GM23338 (cell line): ENCODE measurements around the gene APOBR. TPM values are rescaled to one million over a fixed set of nuclear protein-coding genes. Genes with fewer than 3 reads are reported as not detected.

Experiments used
- ATAC-seq: fragments of 200-7000 bp; cut with Tn5 transposase; 3 replicates; pipeline ENCODE4 v1.9.1; 2020
- DNase-seq: peaks from one replicate; pipeline ENCODE4 v3.0.0-alpha.2; 2015; ENCODE audit warnings: low spot score
- H2AFZ ChIP-seq: fragments of 200-600 bp; sonication (generic); 2 replicates; pipeline ENCODE4 v1.8.0; 2016; ENCODE audit warnings: antibody characterized with exemption, mild to moderate bottlenecking, moderate library complexity
- H3F3A ChIP-seq: fragments of 200-600 bp; sonication (generic); replicated peaks from 2 replicates; pipeline ENCODE4 v1.8.0; 2017; ENCODE audit warnings: antibody characterized with exemption, mixed run types, low read depth
- H3K27ac ChIP-seq: fragments of 200-600 bp; sonication (generic); 2 replicates; pipeline ENCODE4 v1.6.1; 2016; ENCODE audit warnings: low read depth
- H3K27me3 ChIP-seq: fragments of 200-600 bp; sonication (generic); 2 replicates; pipeline ENCODE4 v1.8.0; 2016; ENCODE audit warnings: mild to moderate bottlenecking, mixed run types, moderate library complexity; ENCODE audit not compliant: insufficient read depth
- H3K36me3 ChIP-seq: fragments of 200-600 bp; sonication (generic); 2 replicates; pipeline ENCODE4 v1.8.0; 2016; ENCODE audit warnings: mild to moderate bottlenecking; ENCODE audit not compliant: insufficient read depth
- H3K4me1 ChIP-seq: fragments of 200-600 bp; sonication (generic); 2 replicates; pipeline ENCODE4 v1.8.0; 2016; ENCODE audit warnings: mild to moderate bottlenecking, moderate library complexity; ENCODE audit not compliant: insufficient read depth
- H3K4me2 ChIP-seq: fragments of 200-600 bp; sonication (generic); 2 replicates; pipeline ENCODE4 v1.7.1; 2017; ENCODE audit warnings: mixed run types
- H3K4me3 ChIP-seq: fragments of 200-600 bp; sonication (generic); 2 replicates; pipeline ENCODE4 v1.6.1; 2016; ENCODE audit warnings: mixed run types
- H3K79me2 ChIP-seq: fragments of 200-600 bp; sonication (generic); replicated peaks from 2 replicates; pipeline ENCODE4 v1.8.0; 2017; ENCODE audit warnings: mild to moderate bottlenecking; ENCODE audit not compliant: insufficient read depth
- H3K9me2 ChIP-seq: fragments of 200-600 bp; sonication (generic); 2 replicates; pipeline ENCODE4 v1.8.0; 2017; ENCODE audit not compliant: insufficient read depth
- H4K20me1 ChIP-seq: fragments of 200-600 bp; sonication (generic); replicated peaks from 2 replicates; pipeline ENCODE4 v1.8.0; 2017; ENCODE audit warnings: mild to moderate bottlenecking; ENCODE audit not compliant: insufficient read depth
- H3K27ac Mint-ChIP-seq: 2 replicates; pipeline ENCODE4 v1.8.0; 2020; ENCODE audit warnings: inconsistent platforms, mild to moderate bottlenecking, moderate library complexity, mixed read lengths
- H3K27me3 Mint-ChIP-seq: 3 replicates; pipeline ENCODE4 v1.8.0; 2022; ENCODE audit warnings: low read depth, mild to moderate bottlenecking, moderate library complexity, mixed read lengths, inconsistent platforms; ENCODE audit not compliant: insufficient read depth, poor library complexity
- H3K36me3 Mint-ChIP-seq: 3 replicates; pipeline ENCODE4 v1.8.0; 2021; ENCODE audit warnings: low read depth, mild to moderate bottlenecking, inconsistent platforms, moderate library complexity, mixed read lengths
- H3K4me1 Mint-ChIP-seq: 3 replicates; pipeline ENCODE4 v1.8.0; 2020; ENCODE audit warnings: mild to moderate bottlenecking, inconsistent platforms, mixed read lengths
- H3K4me3 Mint-ChIP-seq: 3 replicates; pipeline ENCODE4 v1.8.0; 2021; ENCODE audit warnings: moderate library complexity, mild to moderate bottlenecking, inconsistent platforms, mixed read lengths
- H3K9me3 Mint-ChIP-seq: 3 replicates; pipeline ENCODE4 v1.8.0; 2020; ENCODE audit warnings: moderate library complexity, mild to moderate bottlenecking, inconsistent platforms, mixed read lengths
- CREB1 ChIP-seq: fragments of 250-450 bp; sonication (Bioruptor Pico); IDR thresholded peaks from 2 replicates; pipeline ENCODE4 v1.5.0; 2020; ENCODE audit warnings: low read depth, mild to moderate bottlenecking, moderate library complexity
- CTCF ChIP-seq, 2 experiments: fragments of 200-600 bp in 1 of 2; sonication (generic) in 1 of 2; conservative IDR thresholded peaks; 2 replicates each; pipeline versions ENCODE4 v1.5.1 to v1.6.1; 2016 to 2017; ENCODE audit warnings: antibody characterized with exemption in 2 of 2, low read depth in 2 of 2, mild to moderate bottlenecking in 2 of 2, moderate library complexity in 1 of 2
- ETS1 ChIP-seq: IDR thresholded peaks from 2 replicates; pipeline ENCODE4 v1.6.1; 2016; ENCODE audit warnings: antibody characterized with exemption
- EZH2 ChIP-seq: fragments of 200-600 bp; sonication (generic); IDR thresholded peaks from one replicate; pipeline ENCODE4 v1.8.0; 2017; ENCODE audit warnings: antibody characterized with exemption, mild to moderate bottlenecking, low read depth; ENCODE audit not compliant: unreplicated experiment
- EZH2phosphoT487 ChIP-seq: fragments of 200-600 bp; sonication (generic); IDR thresholded peaks from one replicate; pipeline ENCODE4 v1.8.1; 2018; ENCODE audit warnings: antibody characterized with exemption; ENCODE audit not compliant: unreplicated experiment
- JUNB ChIP-seq: IDR thresholded peaks from one replicate; pipeline ENCODE4 v1.6.1; 2016; ENCODE audit warnings: antibody characterized with exemption; ENCODE audit not compliant: unreplicated experiment
- NANOG ChIP-seq: IDR thresholded peaks from 2 replicates; pipeline ENCODE4 v1.6.1; 2016; ENCODE audit warnings: antibody characterized with exemption, borderline replicate concordance
- POLR2AphosphoS5 ChIP-seq: IDR thresholded peaks from 2 replicates; pipeline ENCODE4 v1.6.1; 2016; ENCODE audit warnings: antibody characterized with exemption, low read depth
- REST ChIP-seq: IDR thresholded peaks from one replicate; pipeline ENCODE4 v1.6.1; 2018; ENCODE audit warnings: antibody characterized with exemption; ENCODE audit not compliant: unreplicated experiment
- STAT1 ChIP-seq: IDR thresholded peaks from one replicate; pipeline ENCODE4 v1.6.1; 2016; ENCODE audit warnings: antibody characterized with exemption; ENCODE audit not compliant: unreplicated experiment
- ZNF114 ChIP-seq: fragments of 250-450 bp; sonication (Bioruptor Pico); IDR thresholded peaks from 2 replicates; pipeline ENCODE4 v1.5.0; 2020; ENCODE audit warnings: mild to moderate bottlenecking, moderate library complexity
- ZNF331 ChIP-seq: fragments of 250-450 bp; sonication (Bioruptor Pico); IDR thresholded peaks from 2 replicates; pipeline ENCODE4 v1.5.0; 2020; ENCODE audit warnings: low read depth, mild to moderate bottlenecking, moderate library complexity
- ZNF462 ChIP-seq: fragments of 250-450 bp; sonication (Bioruptor Pico); IDR thresholded peaks from 2 replicates; pipeline ENCODE4 v1.5.0; 2020; ENCODE audit warnings: mild to moderate bottlenecking, moderate library complexity
- polyA plus RNA-seq: library from polyadenylated mRNA; unstranded; fragments of >200 nt; fragmentation: Nextera tagmentation; extraction: Ambion mirVana; gene quantifications from 2 replicates; pipeline ENCODE4 v1.2.1, GENCODE V29; 2016
- total RNA-seq: library from RNA; depleted of rRNA; stranded (reverse); fragments of >200 nt; shearing (Covaris generic); gene quantifications from 2 replicates; pipeline ENCODE4 v1.2.3, GENCODE V29; 2014

APOBR gene
- total and polyA plus RNA-seq, 2 experiments from 2014 or later = 0.07 TPM; not detected in 1

- Mint-ChIP-seq H3K4me3 (no peak overlapping the region), H3K9me3 (no peaks in the 10 kb centered on the region), H3K27me3 (peaks cover 27% of the 10 kb centered on the region), H3K36me3 (no peaks in the 10 kb centered on the region), H3K4me1 (no peaks in the 10 kb centered on the region), H3K27ac (no peak overlapping the region)
- H3K9me2 ChIP-seq = peaks cover 6% of the 10 kb centered on the region; the same call in 1 of the 2 replicates
- no peak overlapping the region for H3K4me3 ChIP-seq
- H3K4me1 ChIP-seq = no peaks in the 10 kb centered on the region
- no peaks in the 10 kb centered on the region for H3K36me3 ChIP-seq
- H3F3A ChIP-seq = no peaks in the 10 kb centered on the region
- H3K27ac ChIP-seq = no peak overlapping the region
- ATAC-seq (no peak), DNase-seq (no peak)
- no peak overlapping the region for H3K4me2 ChIP-seq
- no peaks in the 10 kb centered on the region for H4K20me1 ChIP-seq
- TF ChIP-seq JUNB (no peak), CTCF (conservative IDR thresholded peaks at IDR 0.05; ENCODE audit: low read depth in 2 of 2) (no peak), ZNF114 (CRISPR knock-in tag) (no peak), ZNF331 (no peak), CREB1 (no peak), EZH2 (no peak), EZH2phosphoT487 (no peak), ETS1 (no peak), POLR2AphosphoS5 (no peak), REST (no peak), ZNF462 (CRISPR knock-in tag) (no peak), STAT1 (no peak), NANOG (no peak)
- no peaks in the 10 kb centered on the region for H3K79me2 ChIP-seq
- no peak overlapping the region for H2AFZ ChIP-seq
- no peaks in the 10 kb centered on the region for H3K27me3 ChIP-seq
Measured at GRCh38 chr16:28503470-28504259, 9.2 kb downstream of the APOBR start.
